ENCODE measurements around the gene AP1S3.

Gene AP1S3

GRCh38 chr2:223813329-223813728 is 24.1 kb downstream of the AP1S3 start:
- TF ChIP-seq, protein P1, sequence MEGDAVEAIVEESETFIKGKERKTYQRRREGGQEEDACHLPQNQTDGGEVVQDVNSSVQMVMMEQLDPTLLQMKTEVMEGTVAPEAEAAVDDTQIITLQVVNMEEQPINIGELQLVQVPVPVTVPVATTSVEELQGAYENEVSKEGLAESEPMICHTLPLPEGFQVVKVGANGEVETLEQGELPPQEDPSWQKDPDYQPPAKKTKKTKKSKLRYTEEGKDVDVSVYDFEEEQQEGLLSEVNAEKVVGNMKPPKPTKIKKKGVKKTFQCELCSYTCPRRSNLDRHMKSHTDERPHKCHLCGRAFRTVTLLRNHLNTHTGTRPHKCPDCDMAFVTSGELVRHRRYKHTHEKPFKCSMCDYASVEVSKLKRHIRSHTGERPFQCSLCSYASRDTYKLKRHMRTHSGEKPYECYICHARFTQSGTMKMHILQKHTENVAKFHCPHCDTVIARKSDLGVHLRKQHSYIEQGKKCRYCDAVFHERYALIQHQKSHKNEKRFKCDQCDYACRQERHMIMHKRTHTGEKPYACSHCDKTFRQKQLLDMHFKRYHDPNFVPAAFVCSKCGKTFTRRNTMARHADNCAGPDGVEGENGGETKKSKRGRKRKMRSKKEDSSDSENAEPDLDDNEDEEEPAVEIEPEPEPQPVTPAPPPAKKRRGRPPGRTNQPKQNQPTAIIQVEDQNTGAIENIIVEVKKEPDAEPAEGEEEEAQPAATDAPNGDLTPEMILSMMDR (IDR thresholded peaks at IDR 0.05; ENCODE audit: insufficient read depth, low read length, poor library complexity, severe bottlenecking) = no peak
- H3K36me3 ChIP-seq (ENCODE audit: control insufficient read depth, insufficient read depth, low read length) = no peaks in the 10 kb centered on the region; the same call in 1 of the 2 replicates
- no peak for DNase-seq (ENCODE audit: extremely low read depth, insufficient read length)
- no peak overlapping the region for H3K4me3 ChIP-seq (replicated peaks; ENCODE audit: low read depth, low read length)
- H3K27me3 ChIP-seq (replicated peaks; ENCODE audit: control insufficient read depth, insufficient read depth, low read length) = no peaks in the 10 kb centered on the region

DNA sequence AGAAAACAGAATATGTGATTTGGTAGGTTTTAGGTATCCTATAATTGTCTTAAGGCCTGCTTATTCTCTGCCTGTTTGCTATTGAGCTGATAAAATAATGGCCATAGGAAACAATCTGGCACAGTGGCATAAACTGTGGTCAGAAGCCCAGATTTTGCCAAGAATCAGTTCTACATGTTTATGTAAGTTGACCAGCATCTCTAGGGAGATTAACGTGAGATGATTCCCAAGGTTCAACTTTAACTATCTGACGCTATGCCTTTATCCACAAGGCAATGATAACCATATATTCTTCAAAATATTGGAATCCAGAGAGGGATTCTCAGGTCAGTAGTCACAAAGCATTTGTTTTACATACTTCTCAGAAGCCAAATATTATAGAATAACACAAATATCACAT is 25.6 kb downstream of the AP1S3 start:
- no peaks in the 10 kb centered on the region; the same call in 1 of the 2 replicates for H3K36me3 ChIP-seq (ENCODE audit: control insufficient read depth, insufficient read depth, low read length)
- DNase-seq (ENCODE audit: extremely low read depth, insufficient read length) = no peak
- TF ChIP-seq, protein P1 (IDR thresholded peaks at IDR 0.05; ENCODE audit: insufficient read depth, low read length, poor library complexity, severe bottlenecking) = no peak
- no peak overlapping the region for H3K4me3 ChIP-seq (replicated peaks; ENCODE audit: low read depth, low read length)
- no peaks in the 10 kb centered on the region for H3K27me3 ChIP-seq (replicated peaks; ENCODE audit: control insufficient read depth, insufficient read depth, low read length)

DNA sequence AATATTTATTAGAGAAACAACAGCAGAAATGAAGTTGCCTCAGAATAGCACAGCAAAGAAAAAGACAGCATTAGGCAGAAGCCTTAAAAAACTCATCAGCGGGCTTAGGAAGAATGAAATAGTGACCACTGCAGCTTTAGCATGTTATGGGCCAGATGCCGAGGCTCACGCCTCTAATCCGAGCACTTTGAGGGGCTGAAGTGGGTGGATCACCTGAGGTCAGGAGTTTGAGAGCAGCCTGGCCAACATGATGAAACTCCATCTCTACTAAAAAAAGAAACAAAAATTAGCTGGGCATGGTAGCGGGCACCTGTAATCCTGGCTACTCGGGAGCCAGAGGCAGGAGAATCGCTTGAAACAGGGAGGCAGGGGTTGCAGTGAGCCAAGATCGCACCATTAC is 32.4 kb downstream of the AP1S3 start:
- no peak for DNase-seq (ENCODE audit: extremely low read depth, insufficient read length)
- no peaks in the 10 kb centered on the region for H3K36me3 ChIP-seq (ENCODE audit: control insufficient read depth, insufficient read depth, low read length)
- H3K27me3 ChIP-seq (replicated peaks; ENCODE audit: control insufficient read depth, insufficient read depth, low read length) = no peaks in the 10 kb centered on the region
- TF ChIP-seq, protein P1 (IDR thresholded peaks at IDR 0.05; ENCODE audit: insufficient read depth, low read length, poor library complexity, severe bottlenecking) = no peak
- H3K4me3 ChIP-seq (replicated peaks; ENCODE audit: low read depth, low read length) = no peak overlapping the region

DNA sequence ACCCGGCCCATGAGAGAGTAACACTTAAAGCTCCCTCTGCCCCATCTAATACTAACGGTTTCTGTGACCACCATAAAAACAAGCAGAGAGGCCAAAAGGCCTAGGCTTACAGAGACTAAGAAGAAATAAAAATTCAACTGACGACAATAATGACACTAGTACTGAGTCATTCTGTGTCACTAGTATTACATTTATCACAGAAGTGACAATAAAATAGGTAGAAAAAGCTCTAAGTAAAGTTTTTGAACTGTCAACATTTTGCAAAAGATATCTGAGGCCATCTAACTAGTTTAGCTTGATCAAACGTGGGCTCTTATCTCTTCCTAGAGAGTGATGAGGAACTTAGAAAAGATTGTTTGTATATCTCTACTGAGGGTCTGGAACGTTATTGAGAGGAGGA is 35.6 kb downstream of the AP1S3 start:
- no peak for DNase-seq (ENCODE audit: extremely low read depth, insufficient read length)
- TF ChIP-seq, protein P1 (IDR thresholded peaks at IDR 0.05; ENCODE audit: insufficient read depth, low read length, poor library complexity, severe bottlenecking) = no peak
- no peaks in the 10 kb centered on the region for H3K27me3 ChIP-seq (replicated peaks; ENCODE audit: control insufficient read depth, insufficient read depth, low read length)
- no peak overlapping the region for H3K4me3 ChIP-seq (replicated peaks; ENCODE audit: low read depth, low read length)
- H3K36me3 ChIP-seq (ENCODE audit: control insufficient read depth, insufficient read depth, low read length) = no peaks in the 10 kb centered on the region

- no peak overlapping the region for H3K4me3 ChIP-seq (replicated peaks; ENCODE audit: low read depth, low read length)
- DNase-seq (ENCODE audit: extremely low read depth, insufficient read length) = no peak
- no peaks in the 10 kb centered on the region for H3K36me3 ChIP-seq (ENCODE audit: control insufficient read depth, insufficient read depth, low read length)
- H3K27me3 ChIP-seq (replicated peaks; ENCODE audit: control insufficient read depth, insufficient read depth, low read length) = no peaks in the 10 kb centered on the region
- TF ChIP-seq, protein P1 (IDR thresholded peaks at IDR 0.05; ENCODE audit: insufficient read depth, low read length, poor library complexity, severe bottlenecking) = no peak
Observed at GRCh38 chr2:223800908-223801307, 36.5 kb downstream of the AP1S3 start.
